Pancreas (tissue), 10 donors: ENCODE data around the gene PCDH1. TPM values are rescaled to one million over a fixed set of nuclear protein-coding genes. Genes with fewer than 3 reads are reported as not detected.

Experiments
- ATAC-seq, 4 donors: fragments of 200-7000 bp; cut with Tn5 transposase; one replicate each; pipeline versions ENCODE4 v1.8.0 to v1.9.1; 2020; ENCODE audit warnings: mild to moderate bottlenecking in 4 of 4, moderate library complexity in 4 of 4
- DNase-seq, 6 donors: peaks; one replicate each; pipeline ENCODE4 v3.0.0-alpha.2; 2020
- FAIRE-seq: peaks from 2 replicates; lab custom pipeline; 2012; peaks lifted over from hg19 to GRCh38; lab: Jason Lieb, UNC
- H3K27ac ChIP-seq, 4 donors: fragments of 200-600 bp; sonication (generic); 1 replicate in 3 of 4; 2 replicates in 1 of 4; pipeline versions ENCODE4 v1.5.0 to v1.8.0; 2020
- H3K27me3 ChIP-seq, 4 donors: fragments of 200-600 bp; one replicate each; pipeline ENCODE4 v1.8.0; 2021
- H3K36me3 ChIP-seq, 3 donors: fragments of 200-600 bp; sonication (generic) in 1 of 3; one replicate each; pipeline versions ENCODE4 v1.5.0 to v1.8.0; 2020 to 2021
- H3K4me1 ChIP-seq, 3 donors: fragments of 200-600 bp; one replicate each; pipeline ENCODE4 v1.8.0; 2021
- H3K4me3 ChIP-seq, 4 donors: fragments of 200-600 bp; sonication (generic) in 2 of 4; one replicate each; pipeline versions ENCODE4 v1.5.0 to v1.8.0; 2020 to 2021
- H3K9me3 ChIP-seq, 4 donors: fragments of 200-600 bp; one replicate each; pipeline ENCODE4 v1.8.0; 2021
- WGBS, 2 donors: extraction: QIAGEN DNeasy Blood & Tissue Kit; methylation state at CpG; one replicate each; pipeline ENCODE4 v1.1.7; 2013; 5-methylcytosine and 5-hydroxymethylcytosine counted together
- intact Hi-C, 3 donors: fragments of 100-400 bp; cut with DNase I; formaldehyde crosslinking; loops; one replicate each; pipeline versions ENCODE4 v1.11.1 to v1.14.2; 2022
- polyA plus RNA-seq, 2 donors: library from polyadenylated mRNA; stranded (reverse); fragments of 200-250 nt; gene quantifications; one replicate each; pipeline ENCODE4 v1.2.3, GENCODE V29; 2013
- total RNA-seq, 6 donors: library from RNA; stranded (reverse); fragmentation: NEBNext Ultra II Directional in 4 of 6; extraction: Animal tissue kit (Norgen Biotek cat#: 25700) in 4 of 6; gene quantifications; one replicate each; pipeline versions ENCODE4 v1.2.1 to v1.2.4, GENCODE V29; 2021 to 2023
- TF ChIP-seq, protein P1 (sequence below), 4 donors: fragments of 200-600 bp; sonication (generic) in 3 of 4; IDR thresholded peaks; one replicate each; pipeline versions ENCODE4 v1.5.0 to v1.8.0; 2021; ENCODE audit warnings: antibody characterized with exemption in 4 of 4
- donor health status: healthy with polysubstance abuse.
- donor health status: DM: no; HTN: no; CAD: no; lungs with moderate emphysema.
- donor health status: DM: no; HTN: no; CAD: no.
- donor health status: control.
- donor health status: control.
- donor health status: Bipolar disorder and iron deficiency.
- donor health status: DM: yes; HTN: yes; CAD: no.
- donor health status: DM: no; HTN: no; CAD: no.
- donor health status: DM: no; HTN: no; CAD: no.
- donor health status: DM: yes; HTN: yes; CAD: no.

Gene PCDH1
- total and polyA plus RNA-seq, 8 donors, result 6.8 to 30.7 (median 13.4) TPM

DNA sequence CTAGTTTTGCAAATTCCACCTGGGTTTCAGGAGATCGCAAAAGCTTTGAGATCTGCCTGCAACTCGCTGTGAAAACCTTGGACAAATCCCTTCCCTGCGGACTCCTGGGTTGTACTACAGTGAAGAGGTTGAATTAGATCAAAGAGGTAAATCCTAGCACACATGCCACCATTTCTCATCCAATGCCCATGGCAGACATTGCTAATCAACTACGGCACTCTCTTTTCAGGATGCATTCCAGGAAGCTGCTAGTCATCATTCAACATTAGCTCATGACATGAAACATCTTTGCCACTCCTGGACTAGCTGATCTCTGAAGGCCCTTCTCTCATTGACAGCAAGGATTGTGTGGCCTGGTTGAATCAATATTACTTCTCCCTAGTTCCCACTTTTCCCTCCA lies 46.1 kb downstream of the PCDH1 start:
- ATAC-seq (no peak), DNase-seq (no peak), FAIRE-seq (no peak)
- TF ChIP-seq, protein P1, sequence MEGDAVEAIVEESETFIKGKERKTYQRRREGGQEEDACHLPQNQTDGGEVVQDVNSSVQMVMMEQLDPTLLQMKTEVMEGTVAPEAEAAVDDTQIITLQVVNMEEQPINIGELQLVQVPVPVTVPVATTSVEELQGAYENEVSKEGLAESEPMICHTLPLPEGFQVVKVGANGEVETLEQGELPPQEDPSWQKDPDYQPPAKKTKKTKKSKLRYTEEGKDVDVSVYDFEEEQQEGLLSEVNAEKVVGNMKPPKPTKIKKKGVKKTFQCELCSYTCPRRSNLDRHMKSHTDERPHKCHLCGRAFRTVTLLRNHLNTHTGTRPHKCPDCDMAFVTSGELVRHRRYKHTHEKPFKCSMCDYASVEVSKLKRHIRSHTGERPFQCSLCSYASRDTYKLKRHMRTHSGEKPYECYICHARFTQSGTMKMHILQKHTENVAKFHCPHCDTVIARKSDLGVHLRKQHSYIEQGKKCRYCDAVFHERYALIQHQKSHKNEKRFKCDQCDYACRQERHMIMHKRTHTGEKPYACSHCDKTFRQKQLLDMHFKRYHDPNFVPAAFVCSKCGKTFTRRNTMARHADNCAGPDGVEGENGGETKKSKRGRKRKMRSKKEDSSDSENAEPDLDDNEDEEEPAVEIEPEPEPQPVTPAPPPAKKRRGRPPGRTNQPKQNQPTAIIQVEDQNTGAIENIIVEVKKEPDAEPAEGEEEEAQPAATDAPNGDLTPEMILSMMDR (IDR thresholded peaks at IDR 0.05), result no peak
- WGBS, 2 donors, result 92 to 95% methylated on average over 4 of the region's 4 CpGs
- Histone ChIP-seq H3K4me1 (peaks cover 0 to 11% (median 0%) of the 10 kb centered on the region in 3 donors), H3K36me3 (no peaks in the 10 kb centered on the region), H3K27ac (no peak overlapping the region), H3K27me3 (no peaks in the 10 kb centered on the region), H3K9me3 (no peaks in the 10 kb centered on the region), H3K4me3 (no peak overlapping the region)
- intact Hi-C loops, result no loop called here

DNA sequence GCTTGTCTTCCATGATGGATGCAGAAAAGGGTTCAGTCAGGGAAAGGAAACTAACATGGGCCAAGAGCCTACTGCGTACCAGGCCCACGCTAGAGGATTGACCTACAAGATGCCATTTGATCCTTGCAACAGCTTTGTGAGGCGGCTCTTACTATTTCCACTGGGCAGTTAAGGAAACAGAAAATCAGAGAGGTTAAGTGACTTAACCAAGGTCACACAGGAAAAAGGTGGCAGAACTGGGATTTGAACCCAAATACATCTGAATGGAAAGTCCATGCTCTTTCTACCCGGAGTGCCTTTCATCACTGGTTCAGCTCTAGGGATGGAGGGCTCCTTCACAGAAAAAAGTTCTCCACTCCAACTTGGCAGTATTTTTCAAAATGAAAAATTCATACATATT lies 50.0 kb downstream of the PCDH1 start:
- DNase-seq, result no peak
- intact Hi-C loops, result no loop called here
- no peak overlapping the region for H3K4me3 ChIP-seq
- no peak overlapping the region for H3K27ac ChIP-seq
- H3K36me3 ChIP-seq, result no peaks in the 10 kb centered on the region
- peaks cover 0 to 6% (median 0%) of the 10 kb centered on the region in 3 donors for H3K4me1 ChIP-seq
- H3K9me3 ChIP-seq, result no peaks in the 10 kb centered on the region
- WGBS, 2 donors, result 72 to 74% methylated on average over 4 of the region's 4 CpGs
- no peak for FAIRE-seq
- H3K27me3 ChIP-seq, result no peaks in the 10 kb centered on the region
- no peak for ATAC-seq
- TF ChIP-seq, protein P1 (IDR thresholded peaks at IDR 0.05), result no peak

DNA sequence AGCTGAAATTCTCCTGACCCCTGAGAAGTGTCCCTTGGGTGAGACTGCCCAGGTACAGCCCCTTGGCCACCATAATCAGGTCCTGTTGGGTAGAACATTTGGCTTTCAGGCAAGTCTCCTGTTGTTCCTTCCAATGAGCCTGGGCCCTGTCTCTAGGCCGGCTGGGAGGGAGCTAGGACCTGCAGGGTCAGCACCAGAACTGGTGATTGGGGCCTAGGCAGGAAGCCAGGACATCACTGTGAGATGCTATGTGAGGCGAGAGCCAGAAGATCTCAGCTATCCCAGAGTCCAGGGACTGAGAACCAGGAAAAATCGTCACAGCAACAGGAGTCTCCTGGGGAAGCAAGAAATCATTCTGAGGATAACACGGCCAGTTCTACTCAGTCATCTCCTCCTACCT lies 51.5 kb downstream of the PCDH1 start:
- Histone ChIP-seq H3K4me3 (no peak overlapping the region), H3K36me3 (no peaks in the 10 kb centered on the region), H3K27me3 (no peaks in the 10 kb centered on the region), H3K27ac (no peak overlapping the region), H3K4me1 (no peaks in the 10 kb centered on the region), H3K9me3 (no peaks in the 10 kb centered on the region)
- ATAC-seq, result no peak
- DNase-seq, result no peak
- TF ChIP-seq, protein P1 (IDR thresholded peaks at IDR 0.05), result no peak
- intact Hi-C loops, result no loop called here
- no peak for FAIRE-seq
- WGBS, 2 donors, result 74 to 75% methylated on average over 4 of the region's 4 CpGs

DNA sequence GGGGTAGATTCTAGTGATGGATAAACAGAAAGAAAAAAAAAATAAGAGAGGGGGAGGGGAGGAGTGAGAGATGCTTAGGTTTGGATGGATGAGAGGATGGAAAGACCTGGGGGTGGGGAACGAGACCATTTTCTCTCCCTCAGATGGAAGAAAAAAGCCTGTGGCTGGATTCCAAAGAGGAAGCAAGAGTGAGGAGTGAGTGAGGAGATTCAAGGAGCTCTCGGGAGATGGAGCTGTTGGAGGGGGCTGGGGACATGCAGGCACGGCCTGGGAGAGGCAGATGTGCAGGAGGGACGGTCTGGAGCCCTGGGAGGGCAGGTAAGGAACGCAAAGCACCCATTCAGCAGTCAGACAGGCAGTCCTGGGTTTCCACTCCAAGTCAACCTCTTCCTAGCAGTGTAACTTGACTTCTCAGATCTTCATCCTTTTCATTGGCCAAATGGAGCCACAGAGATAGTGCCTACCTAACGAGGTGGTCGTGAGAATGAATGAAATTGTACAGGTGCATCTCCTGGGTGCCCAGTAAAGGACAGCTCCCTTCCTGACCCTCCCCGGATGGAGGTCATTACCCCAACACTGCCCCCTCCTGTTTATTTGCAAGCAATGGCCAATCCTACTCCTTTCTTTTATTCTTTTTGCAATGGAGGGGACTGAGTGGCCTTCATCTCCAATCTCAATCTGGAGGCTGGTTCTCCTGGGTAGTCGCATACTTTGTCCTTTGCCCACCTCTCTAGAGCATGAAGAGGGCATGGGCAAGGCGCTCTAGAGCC lies 52.2 kb downstream of the PCDH1 start:
- FAIRE-seq, result no peak
- peak in 3 of 4 donors; percentile 68 to 87 (median 69) for ATAC-seq
- Histone ChIP-seq H3K9me3 (no peaks in the 10 kb centered on the region), H3K27me3 (no peaks in the 10 kb centered on the region), H3K36me3 (no peaks in the 10 kb centered on the region), H3K27ac (no peak overlapping the region), H3K4me3 (no peak overlapping the region), H3K4me1 (no peaks in the 10 kb centered on the region)
- intact Hi-C loops, result no loop called here
- 41 to 42% methylated on average over 10 of the region's 10 CpGs for WGBS, 2 donors
- no peak for DNase-seq
- TF ChIP-seq, protein P1 (IDR thresholded peaks at IDR 0.05), result peak in 1 of 4 donors; percentile 13

- FAIRE-seq, result no peak
- H3K27ac ChIP-seq, result no peak overlapping the region
- TF ChIP-seq, protein P1 (IDR thresholded peaks at IDR 0.05), result no peak
- H3K27me3 ChIP-seq, result no peaks in the 10 kb centered on the region
- no peaks in the 10 kb centered on the region for H3K4me1 ChIP-seq
- no peaks in the 10 kb centered on the region for H3K36me3 ChIP-seq
- WGBS, 2 donors, result 60 to 64% methylated on average over 10 of the region's 10 CpGs
- intact Hi-C loops, result no loop called here
- no peak overlapping the region for H3K4me3 ChIP-seq
- no peaks in the 10 kb centered on the region for H3K9me3 ChIP-seq
- no peak for ATAC-seq
- DNase-seq, result no peak
Observed at GRCh38 chr5:141825241-141825671, 53.0 kb downstream of the PCDH1 start.
